HCT116 (cell line): Measurements from ENCODE around the gene FIZ1.

Experiments used
- TF ChIP-seq, protein P1 (sequence below), 3 experiments: fragments of 200-600 bp in 1 of 3; sonication (generic) in 1 of 3; IDR thresholded peaks in 2 of 3; conservative IDR thresholded peaks in 1 of 3; 2 replicates each; pipeline ENCODE4 v1.5.1; 2012 to 2017; ENCODE audit warnings: low read depth in 2 of 3, low read length in 2 of 3, antibody characterized with exemption in 1 of 3, borderline replicate concordance in 1 of 3, control low read depth in 1 of 3, mild to moderate bottlenecking in 1 of 3, mixed read lengths in 1 of 3, mixed run types in 1 of 3, moderate library complexity in 1 of 3; ENCODE audit not compliant: insufficient read depth in 1 of 3
- TF ChIP-seq, protein P2 (sequence below): IDR thresholded peaks from 2 replicates; pipeline ENCODE4 v1.6.1; 2012

DNA sequence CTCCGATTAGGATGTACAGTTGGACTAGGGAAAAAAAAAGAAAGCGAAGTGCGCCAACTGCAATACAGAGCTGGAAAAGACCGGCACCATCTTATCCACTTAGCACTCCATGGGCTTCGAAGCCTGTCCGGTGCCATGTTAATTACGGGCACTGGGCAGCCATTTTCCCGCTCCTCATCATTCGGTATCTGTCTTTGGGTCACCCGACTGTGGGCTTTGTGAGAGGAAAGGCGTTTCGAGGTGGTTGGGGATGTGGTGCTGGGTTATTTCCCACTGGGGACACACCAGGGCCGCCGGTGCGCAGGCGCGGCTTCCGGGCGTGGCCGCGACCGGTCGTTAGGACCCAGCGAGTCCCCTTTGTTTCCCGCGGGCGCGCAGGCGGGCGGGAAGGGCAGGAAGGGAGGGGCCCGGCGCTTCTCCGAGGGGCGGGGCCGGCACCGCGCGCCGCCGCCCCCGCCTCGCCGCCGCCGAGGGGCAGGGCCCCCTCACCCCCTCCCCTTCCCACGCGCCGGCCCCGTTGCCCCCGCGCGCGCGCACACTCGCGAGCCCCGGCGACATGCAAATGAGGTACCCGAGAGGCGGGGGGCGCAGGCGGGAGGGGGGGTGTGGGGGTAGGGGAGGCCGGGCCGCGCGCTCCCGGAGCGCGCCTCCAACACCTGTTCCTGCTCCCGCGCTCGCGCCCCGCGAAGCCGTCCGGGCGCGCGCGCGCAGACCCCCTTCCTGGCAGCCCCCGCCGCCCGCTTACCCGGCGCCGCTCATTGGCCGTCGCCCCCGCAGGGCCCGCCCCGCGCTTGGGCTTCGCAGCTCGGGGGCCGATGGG lies 735 bp upstream of the FIZ1 start, which contains the start of gene ZNF524:
- TF ChIP-seq, protein P1, sequence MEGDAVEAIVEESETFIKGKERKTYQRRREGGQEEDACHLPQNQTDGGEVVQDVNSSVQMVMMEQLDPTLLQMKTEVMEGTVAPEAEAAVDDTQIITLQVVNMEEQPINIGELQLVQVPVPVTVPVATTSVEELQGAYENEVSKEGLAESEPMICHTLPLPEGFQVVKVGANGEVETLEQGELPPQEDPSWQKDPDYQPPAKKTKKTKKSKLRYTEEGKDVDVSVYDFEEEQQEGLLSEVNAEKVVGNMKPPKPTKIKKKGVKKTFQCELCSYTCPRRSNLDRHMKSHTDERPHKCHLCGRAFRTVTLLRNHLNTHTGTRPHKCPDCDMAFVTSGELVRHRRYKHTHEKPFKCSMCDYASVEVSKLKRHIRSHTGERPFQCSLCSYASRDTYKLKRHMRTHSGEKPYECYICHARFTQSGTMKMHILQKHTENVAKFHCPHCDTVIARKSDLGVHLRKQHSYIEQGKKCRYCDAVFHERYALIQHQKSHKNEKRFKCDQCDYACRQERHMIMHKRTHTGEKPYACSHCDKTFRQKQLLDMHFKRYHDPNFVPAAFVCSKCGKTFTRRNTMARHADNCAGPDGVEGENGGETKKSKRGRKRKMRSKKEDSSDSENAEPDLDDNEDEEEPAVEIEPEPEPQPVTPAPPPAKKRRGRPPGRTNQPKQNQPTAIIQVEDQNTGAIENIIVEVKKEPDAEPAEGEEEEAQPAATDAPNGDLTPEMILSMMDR (IDR thresholded peaks at IDR 0.05 in 2 of 3, conservative IDR thresholded peaks at IDR 0.05 in 1 of 3; ENCODE audit: borderline replicate concordance in 1 of 3, insufficient read depth in 1 of 3, low read depth in 2 of 3, low read length in 2 of 3): no peak
- TF ChIP-seq, protein P2, sequence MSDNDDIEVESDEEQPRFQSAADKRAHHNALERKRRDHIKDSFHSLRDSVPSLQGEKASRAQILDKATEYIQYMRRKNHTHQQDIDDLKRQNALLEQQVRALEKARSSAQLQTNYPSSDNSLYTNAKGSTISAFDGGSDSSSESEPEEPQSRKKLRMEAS: peak; percentile 72; the same call in 1 of the 2 replicates
